SU-DHL-6 (cell line): ENCODE data around the gene SCN8A.

ENCODE experiments used
- EZH2phosphoT487 ChIP-seq: fragments of 200-600 bp; sonication (generic), shearing (Covaris generic); conservative IDR thresholded peaks from 2 replicates; pipeline ENCODE4 v1.6.1; 2018; ENCODE audit warnings: mild to moderate bottlenecking, antibody characterized with exemption, low read length, moderate library complexity, mixed read lengths
- TF ChIP-seq, protein P1 (sequence below): fragments of 200-600 bp; sonication (generic); IDR thresholded peaks from one replicate; pipeline ENCODE4 v1.5.1; 2017; ENCODE audit warnings: antibody characterized with exemption, mild to moderate bottlenecking, low read length, moderate library complexity; ENCODE audit not compliant: insufficient read depth, poor library complexity, severe bottlenecking

DNA sequence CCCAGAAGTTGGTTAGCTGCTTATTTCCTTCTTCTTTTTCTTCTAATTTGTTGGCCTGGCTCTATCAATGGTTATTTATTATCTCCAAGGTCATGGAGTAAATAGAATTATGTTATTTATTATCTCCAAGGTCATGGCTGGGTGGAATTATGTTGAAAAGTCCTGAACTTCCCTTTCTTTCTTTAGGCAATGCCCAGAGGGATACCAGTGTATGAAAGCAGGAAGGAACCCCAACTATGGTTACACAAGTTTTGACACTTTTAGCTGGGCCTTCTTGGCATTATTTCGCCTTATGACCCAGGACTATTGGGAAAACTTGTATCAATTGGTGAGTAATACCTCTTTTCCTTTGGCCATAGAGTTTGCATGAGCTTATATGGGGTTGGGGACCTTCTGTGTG is 111.6 kb downstream of the SCN8A start:
- TF ChIP-seq, protein P1, sequence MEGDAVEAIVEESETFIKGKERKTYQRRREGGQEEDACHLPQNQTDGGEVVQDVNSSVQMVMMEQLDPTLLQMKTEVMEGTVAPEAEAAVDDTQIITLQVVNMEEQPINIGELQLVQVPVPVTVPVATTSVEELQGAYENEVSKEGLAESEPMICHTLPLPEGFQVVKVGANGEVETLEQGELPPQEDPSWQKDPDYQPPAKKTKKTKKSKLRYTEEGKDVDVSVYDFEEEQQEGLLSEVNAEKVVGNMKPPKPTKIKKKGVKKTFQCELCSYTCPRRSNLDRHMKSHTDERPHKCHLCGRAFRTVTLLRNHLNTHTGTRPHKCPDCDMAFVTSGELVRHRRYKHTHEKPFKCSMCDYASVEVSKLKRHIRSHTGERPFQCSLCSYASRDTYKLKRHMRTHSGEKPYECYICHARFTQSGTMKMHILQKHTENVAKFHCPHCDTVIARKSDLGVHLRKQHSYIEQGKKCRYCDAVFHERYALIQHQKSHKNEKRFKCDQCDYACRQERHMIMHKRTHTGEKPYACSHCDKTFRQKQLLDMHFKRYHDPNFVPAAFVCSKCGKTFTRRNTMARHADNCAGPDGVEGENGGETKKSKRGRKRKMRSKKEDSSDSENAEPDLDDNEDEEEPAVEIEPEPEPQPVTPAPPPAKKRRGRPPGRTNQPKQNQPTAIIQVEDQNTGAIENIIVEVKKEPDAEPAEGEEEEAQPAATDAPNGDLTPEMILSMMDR: no peak
- no peak for TF ChIP-seq EZH2phosphoT487
